ENCODE results near the gene TPRG1. TPM values are rescaled to one million over a fixed set of nuclear protein-coding genes. Genes with fewer than 3 reads are reported as not detected.

The TPRG1 gene
- total and polyA plus RNA-seq, 4 donors, result 0.52 to 5.1 (median 1.0) TPM

- H3K27me3 ChIP-seq (ENCODE audit: control insufficient read depth, insufficient read depth, low read length), result no peaks in the 10 kb centered on the region
- H3K4me1 ChIP-seq (ENCODE audit: control insufficient read depth, insufficient read depth, low read length), result no peaks in the 10 kb centered on the region
- H3K4me3 ChIP-seq (ENCODE audit: low read depth, low read length), result no peak overlapping the region
- no peaks in the 10 kb centered on the region for H3K9me3 ChIP-seq (ENCODE audit: control insufficient read depth, insufficient read depth, low read length)
- WGBS (ENCODE audit: insufficient coverage), result 53% methylated on average over 2 of the region's 2 CpGs
- no peaks in the 10 kb centered on the region for H3K36me3 ChIP-seq (ENCODE audit: control insufficient read depth, insufficient read depth, low read length)
- H3K27ac ChIP-seq (ENCODE audit: low read depth, low read length), result no peak overlapping the region
- DNase-seq (ENCODE audit: low read depth in 4 of 6, low spot score in 6 of 6), result no peak
Observed at GRCh38 chr3:189301479-189301878, 129.7 kb downstream of the TPRG1 start.

GRCh38 chr3:189303584-189303983 is 131.8 kb downstream of the TPRG1 start:
- WGBS (ENCODE audit: insufficient coverage), result 100% methylated on average over 1 of the region's 1 CpG
- H3K36me3 ChIP-seq (ENCODE audit: control insufficient read depth, insufficient read depth, low read length), result no peaks in the 10 kb centered on the region
- H3K4me1 ChIP-seq (ENCODE audit: control insufficient read depth, insufficient read depth, low read length), result no peaks in the 10 kb centered on the region
- H3K27ac ChIP-seq (ENCODE audit: low read depth, low read length), result no peak overlapping the region
- no peak for DNase-seq (ENCODE audit: low read depth in 4 of 6, low spot score in 6 of 6)
- no peaks in the 10 kb centered on the region for H3K27me3 ChIP-seq (ENCODE audit: control insufficient read depth, insufficient read depth, low read length)
- H3K4me3 ChIP-seq (ENCODE audit: low read depth, low read length), result no peak overlapping the region
- no peaks in the 10 kb centered on the region for H3K9me3 ChIP-seq (ENCODE audit: control insufficient read depth, insufficient read depth, low read length)

- no peaks in the 10 kb centered on the region for H3K36me3 ChIP-seq (ENCODE audit: control insufficient read depth, insufficient read depth, low read length)
- H3K9me3 ChIP-seq (ENCODE audit: control insufficient read depth, insufficient read depth, low read length), result no peaks in the 10 kb centered on the region
- no peak overlapping the region for H3K27ac ChIP-seq (ENCODE audit: low read depth, low read length)
- DNase-seq (ENCODE audit: low read depth in 4 of 6, low spot score in 6 of 6), result peak in 2 of 6 donors; percentile 54 to 79
- H3K27me3 ChIP-seq (ENCODE audit: control insufficient read depth, insufficient read depth, low read length), result no peaks in the 10 kb centered on the region
- 22% methylated on average over 5 of the region's 10 CpGs for WGBS (ENCODE audit: insufficient coverage)
- H3K4me3 ChIP-seq (ENCODE audit: low read depth, low read length), result no peak overlapping the region
- H3K4me1 ChIP-seq (ENCODE audit: control insufficient read depth, insufficient read depth, low read length), result no peaks in the 10 kb centered on the region
Observed at GRCh38 chr3:189304465-189305351, 132.9 kb downstream of the TPRG1 start.

GRCh38 chr3:189305412-189305811 is 133.6 kb downstream of the TPRG1 start:
- no CpG with 5 or more reads among the region's 1 CpG for WGBS (ENCODE audit: insufficient coverage)

GRCh38 chr3:189307963-189308362 is 136.2 kb downstream of the TPRG1 start:
- no peak for DNase-seq (ENCODE audit: low read depth in 4 of 6, low spot score in 6 of 6)
- no peak overlapping the region for H3K27ac ChIP-seq (ENCODE audit: low read depth, low read length)
- H3K36me3 ChIP-seq (ENCODE audit: control insufficient read depth, insufficient read depth, low read length), result no peaks in the 10 kb centered on the region
- H3K4me1 ChIP-seq (ENCODE audit: control insufficient read depth, insufficient read depth, low read length), result no peaks in the 10 kb centered on the region
- 100% methylated on average over 1 of the region's 7 CpGs for WGBS (ENCODE audit: insufficient coverage)
- no peak overlapping the region for H3K4me3 ChIP-seq (ENCODE audit: low read depth, low read length)
- H3K27me3 ChIP-seq (ENCODE audit: control insufficient read depth, insufficient read depth, low read length), result no peaks in the 10 kb centered on the region
- no peaks in the 10 kb centered on the region for H3K9me3 ChIP-seq (ENCODE audit: control insufficient read depth, insufficient read depth, low read length)

More at GRCh38 chr3:189305412-189305811, 133.6 kb downstream of the TPRG1 start:
- H3K27me3 ChIP-seq (ENCODE audit: control insufficient read depth, insufficient read depth, low read length), result no peaks in the 10 kb centered on the region
- H3K9me3 ChIP-seq (ENCODE audit: control insufficient read depth, insufficient read depth, low read length), result no peaks in the 10 kb centered on the region
- H3K27ac ChIP-seq (ENCODE audit: low read depth, low read length), result no peak overlapping the region
- no peak overlapping the region for H3K4me3 ChIP-seq (ENCODE audit: low read depth, low read length)
- H3K36me3 ChIP-seq (ENCODE audit: control insufficient read depth, insufficient read depth, low read length), result no peaks in the 10 kb centered on the region
- H3K4me1 ChIP-seq (ENCODE audit: control insufficient read depth, insufficient read depth, low read length), result no peaks in the 10 kb centered on the region
- DNase-seq (ENCODE audit: low read depth in 4 of 6, low spot score in 6 of 6), result no peak

- H3K36me3 ChIP-seq (ENCODE audit: control insufficient read depth, insufficient read depth, low read length), result no peaks in the 10 kb centered on the region
- peak in 2 of 6 donors; percentile 61 to 80 for DNase-seq (ENCODE audit: low read depth in 4 of 6, low spot score in 6 of 6)
- H3K27ac ChIP-seq (ENCODE audit: low read depth, low read length), result no peak overlapping the region
- H3K4me1 ChIP-seq (ENCODE audit: control insufficient read depth, insufficient read depth, low read length), result no peaks in the 10 kb centered on the region
- no peaks in the 10 kb centered on the region for H3K27me3 ChIP-seq (ENCODE audit: control insufficient read depth, insufficient read depth, low read length)
- H3K9me3 ChIP-seq (ENCODE audit: control insufficient read depth, insufficient read depth, low read length), result no peaks in the 10 kb centered on the region
- no peak overlapping the region for H3K4me3 ChIP-seq (ENCODE audit: low read depth, low read length)
Observed at GRCh38 chr3:189308608-189309007, 136.8 kb downstream of the TPRG1 start.

- no peak overlapping the region for H3K27ac ChIP-seq (ENCODE audit: low read depth, low read length)
- 74% methylated on average over 5 of the region's 6 CpGs for WGBS (ENCODE audit: insufficient coverage)
- no peak overlapping the region for H3K4me3 ChIP-seq (ENCODE audit: low read depth, low read length)
- H3K27me3 ChIP-seq (ENCODE audit: control insufficient read depth, insufficient read depth, low read length), result no peaks in the 10 kb centered on the region
- H3K4me1 ChIP-seq (ENCODE audit: control insufficient read depth, insufficient read depth, low read length), result no peaks in the 10 kb centered on the region
- H3K9me3 ChIP-seq (ENCODE audit: control insufficient read depth, insufficient read depth, low read length), result no peaks in the 10 kb centered on the region
- no peak for DNase-seq (ENCODE audit: low read depth in 4 of 6, low spot score in 6 of 6)
- H3K36me3 ChIP-seq (ENCODE audit: control insufficient read depth, insufficient read depth, low read length), result no peaks in the 10 kb centered on the region
Observed at GRCh38 chr3:189309400-189309975, 137.7 kb downstream of the TPRG1 start.

GRCh38 chr3:189311521-189311920 is 139.8 kb downstream of the TPRG1 start:
- no peak for DNase-seq (ENCODE audit: low read depth in 4 of 6, low spot score in 6 of 6)
- no CpG with 5 or more reads among the region's 2 CpGs for WGBS (ENCODE audit: insufficient coverage)
- H3K9me3 ChIP-seq (ENCODE audit: control insufficient read depth, insufficient read depth, low read length), result no peaks in the 10 kb centered on the region
- no peaks in the 10 kb centered on the region for H3K4me1 ChIP-seq (ENCODE audit: control insufficient read depth, insufficient read depth, low read length)
- no peak overlapping the region for H3K4me3 ChIP-seq (ENCODE audit: low read depth, low read length)
- H3K27me3 ChIP-seq (ENCODE audit: control insufficient read depth, insufficient read depth, low read length), result no peaks in the 10 kb centered on the region
- H3K27ac ChIP-seq (ENCODE audit: low read depth, low read length), result no peak overlapping the region
- H3K36me3 ChIP-seq (ENCODE audit: control insufficient read depth, insufficient read depth, low read length), result no peaks in the 10 kb centered on the region

GRCh38 chr3:189312866-189313265 is 141.1 kb downstream of the TPRG1 start:
- Histone ChIP-seq H3K27me3 (ENCODE audit: control insufficient read depth, insufficient read depth, low read length) (no peaks in the 10 kb centered on the region), H3K27ac (ENCODE audit: low read depth, low read length) (no peak overlapping the region), H3K9me3 (ENCODE audit: control insufficient read depth, insufficient read depth, low read length) (no peaks in the 10 kb centered on the region), H3K4me3 (ENCODE audit: low read depth, low read length) (no peak overlapping the region), H3K36me3 (ENCODE audit: control insufficient read depth, insufficient read depth, low read length) (no peaks in the 10 kb centered on the region), H3K4me1 (ENCODE audit: control insufficient read depth, insufficient read depth, low read length) (no peaks in the 10 kb centered on the region)
- no CpG with 5 or more reads among the region's 4 CpGs for WGBS (ENCODE audit: insufficient coverage)
- DNase-seq (ENCODE audit: low read depth in 4 of 6, low spot score in 6 of 6), result peak in 1 of 6 donors; percentile 79
